GM21528 (cell line): Measurements from ENCODE around the gene FAM219B.
"Not testable (repeated sequence)": the region's sequence is repeated elsewhere in the genome, so short reads cannot be mapped to it uniquely, and the experiment has no call there.

ENCODE experiments used
- ATAC-seq: cut with Tn5 transposase; IDR thresholded peaks from one replicate; pipeline ENCODE4 v1.9.1; 2021; ENCODE audit warnings: mild to moderate bottlenecking, moderate library complexity; ENCODE audit not compliant: unreplicated experiment, low FRiP score

FAM219B gene

GRCh38 chr15:74904190-74904805 is 2.4 kb downstream of the FAM219B start:
- no peak for ATAC-seq

GRCh38 chr15:74903676-74904075 is 3.0 kb downstream of the FAM219B start:
- ATAC-seq = no peak

- no peak for ATAC-seq
These were observed 4.2 kb downstream of the FAM219B start for GRCh38 chr15:74902295-74903075.

GRCh38 chr15:74901612-74902063 is 5.0 kb downstream of the FAM219B start:
- ATAC-seq = no peak

GRCh38 chr15:74897300-74897701 is 9.3 kb downstream of the FAM219B start:
- no peak for ATAC-seq

GRCh38 chr15:74896316-74896715 is 10.3 kb downstream of the FAM219B start:
- ATAC-seq = no peak

- no peak for ATAC-seq
These were observed 10.8 kb downstream of the FAM219B start for GRCh38 chr15:74895830-74896229.

GRCh38 chr15:74894383-74894782 is 12.3 kb downstream of the FAM219B start:
- not testable (repeated sequence) for ATAC-seq

- no peak for ATAC-seq
These were observed 13.0 kb downstream of the FAM219B start for GRCh38 chr15:74893627-74894026.

GRCh38 chr15:74892931-74893330 is 13.7 kb downstream of the FAM219B start:
- no peak for ATAC-seq

- no peak for ATAC-seq
These were observed 14.3 kb downstream of the FAM219B start for GRCh38 chr15:74892313-74892712.

GRCh38 chr15:74891469-74891868 is 15.2 kb downstream of the FAM219B start:
- no peak for ATAC-seq

GRCh38 chr15:74890665-74890960 is 16.0 kb downstream of the FAM219B start:
- ATAC-seq = no peak

GRCh38 chr15:74889883-74890664 is 16.6 kb downstream of the FAM219B start, which contains the start of gene MPI:
Gene MPI (plus strand): TSS chr15:74890042. CDS start chr15:74890074, 32 bp downstream.
- peak; percentile 86 for ATAC-seq

- ATAC-seq = no peak
These were observed 17.2 kb downstream of the FAM219B start for GRCh38 chr15:74889390-74889882.

GRCh38 chr15:74888716-74889115 is 17.9 kb downstream of the FAM219B start:
- no peak for ATAC-seq

- not testable (repeated sequence) for ATAC-seq
These were observed 19.0 kb downstream of the FAM219B start for GRCh38 chr15:74887537-74888193.

GRCh38 chr15:74885461-74885860 is 21.2 kb downstream of the FAM219B start:
- ATAC-seq = no peak

GRCh38 chr15:74884428-74885223 is 22.0 kb downstream of the FAM219B start:
- ATAC-seq = no peak

- ATAC-seq = no peak
These were observed 24.1 kb downstream of the FAM219B start for GRCh38 chr15:74882528-74882927.
